GM19240 (cell line): Measurements from ENCODE around the gene REXO4.

ENCODE experiments used
- DNase-seq: peaks from one replicate; pipeline ENCODE4 v3.0.0; 2011; ENCODE audit warnings: low spot score; ENCODE audit not compliant: insufficient read length

The REXO4 gene, protein sequence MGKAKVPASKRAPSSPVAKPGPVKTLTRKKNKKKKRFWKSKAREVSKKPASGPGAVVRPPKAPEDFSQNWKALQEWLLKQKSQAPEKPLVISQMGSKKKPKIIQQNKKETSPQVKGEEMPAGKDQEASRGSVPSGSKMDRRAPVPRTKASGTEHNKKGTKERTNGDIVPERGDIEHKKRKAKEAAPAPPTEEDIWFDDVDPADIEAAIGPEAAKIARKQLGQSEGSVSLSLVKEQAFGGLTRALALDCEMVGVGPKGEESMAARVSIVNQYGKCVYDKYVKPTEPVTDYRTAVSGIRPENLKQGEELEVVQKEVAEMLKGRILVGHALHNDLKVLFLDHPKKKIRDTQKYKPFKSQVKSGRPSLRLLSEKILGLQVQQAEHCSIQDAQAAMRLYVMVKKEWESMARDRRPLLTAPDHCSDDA

DNA sequence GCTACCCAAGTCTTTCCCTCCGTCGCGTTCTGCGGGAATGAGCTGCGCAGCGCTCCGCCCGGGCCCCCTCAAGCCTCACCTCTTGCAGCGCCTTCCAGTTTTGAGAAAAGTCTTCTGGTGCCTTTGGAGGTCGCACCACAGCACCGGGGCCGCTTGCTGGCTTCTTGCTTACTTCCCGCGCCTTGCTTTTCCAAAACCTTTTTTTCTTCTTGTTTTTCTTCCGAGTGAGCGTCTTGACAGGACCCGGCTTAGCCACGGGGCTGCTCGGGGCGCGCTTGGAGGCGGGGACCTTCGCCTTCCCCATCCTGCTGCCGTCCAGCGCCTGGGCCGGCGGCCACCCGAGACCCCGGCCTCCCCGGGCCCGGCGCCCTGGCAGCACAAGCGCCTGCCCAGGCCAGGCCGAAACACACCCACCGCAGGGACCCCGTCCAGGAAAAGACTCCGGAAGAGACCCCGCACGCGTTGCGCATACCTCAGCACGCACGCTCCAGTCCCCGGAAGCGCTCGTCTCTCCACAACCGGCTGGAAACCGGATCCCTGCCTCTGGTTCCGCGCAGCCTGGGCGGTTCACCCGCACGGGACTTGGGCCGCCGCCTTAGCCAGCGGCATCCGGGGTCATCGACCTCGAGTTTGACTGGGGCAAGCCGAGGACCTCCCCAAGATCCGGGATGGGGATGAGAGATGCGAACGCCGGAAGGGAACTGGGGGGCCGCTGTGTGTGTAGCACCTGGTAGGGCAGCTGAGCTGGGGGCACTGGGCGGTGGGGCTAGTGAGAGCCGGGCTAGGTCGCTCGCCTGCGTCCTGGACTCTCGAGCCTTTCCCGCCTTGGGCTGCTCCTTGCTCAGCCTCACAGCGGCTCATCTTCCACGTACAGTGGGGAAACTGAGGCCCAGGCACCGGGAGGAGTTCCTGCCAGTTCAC lies at the start of gene REXO4:
REXO4 (minus strand) TSS at position 470 of the 921 bp plus-strand sequence; CDS start at position 304, 166 bp downstream.
- peak; percentile 62 for DNase-seq

DNA sequence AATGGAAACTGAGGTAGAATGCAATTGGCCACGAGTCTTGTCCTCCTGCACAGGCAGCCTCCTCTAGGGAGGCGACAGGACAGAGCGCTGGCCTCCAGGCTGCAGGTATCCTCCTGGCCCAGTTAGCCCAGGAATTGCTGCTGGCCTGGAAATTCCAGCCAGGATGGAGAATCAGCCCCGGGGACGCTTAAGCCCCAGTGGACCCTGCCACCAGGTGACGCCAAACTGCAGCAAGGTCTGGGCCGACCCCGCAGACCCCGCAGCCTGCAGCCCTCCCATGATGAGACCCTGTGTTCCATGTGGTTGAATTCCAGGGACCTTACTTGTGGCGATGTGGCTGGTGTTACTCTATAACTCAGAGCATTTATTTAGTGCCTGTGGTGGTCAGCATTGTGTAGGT lies 49.3 kb upstream of the REXO4 start:
- no peak for DNase-seq

DNA sequence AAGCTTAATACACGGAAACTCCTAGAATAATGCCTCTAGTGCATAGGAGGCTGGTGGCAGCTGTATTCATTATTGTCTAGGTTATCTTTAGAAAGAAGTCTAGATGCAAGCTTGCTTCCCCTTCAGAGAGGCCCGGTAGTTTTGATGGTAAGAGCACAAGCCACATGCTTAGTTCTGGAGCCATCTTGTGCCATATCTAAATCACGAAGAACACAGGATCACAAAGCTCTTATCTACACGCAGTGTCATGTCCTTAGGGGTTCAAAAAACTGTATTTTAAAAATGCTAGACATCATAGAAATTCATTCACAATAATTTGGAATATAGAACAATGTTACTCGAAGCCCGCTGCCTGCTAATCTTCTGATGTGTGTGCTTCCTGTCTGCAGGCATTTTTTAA lies 48.2 kb upstream of the REXO4 start:
- no peak for DNase-seq

DNA sequence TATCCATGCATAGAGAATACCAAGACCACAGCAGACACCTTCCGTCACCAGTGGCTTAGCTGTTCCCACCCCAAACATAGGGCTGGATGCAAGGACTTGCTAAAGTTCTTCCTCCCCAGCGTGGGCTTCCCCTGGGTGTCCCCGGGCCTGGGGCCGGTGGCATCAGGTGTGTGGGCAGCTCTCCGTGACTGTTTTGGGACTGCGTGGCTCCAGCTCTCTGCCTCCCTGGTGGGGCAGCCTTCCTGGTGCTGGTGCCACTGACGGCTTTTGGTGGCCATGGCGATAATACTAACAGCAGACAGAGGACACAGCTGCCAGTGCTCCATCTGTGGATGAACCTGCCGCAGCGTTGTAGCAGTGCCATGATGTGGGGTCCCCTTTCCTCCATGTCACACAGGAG lies 46.8 kb upstream of the REXO4 start:
- no peak for DNase-seq

DNA sequence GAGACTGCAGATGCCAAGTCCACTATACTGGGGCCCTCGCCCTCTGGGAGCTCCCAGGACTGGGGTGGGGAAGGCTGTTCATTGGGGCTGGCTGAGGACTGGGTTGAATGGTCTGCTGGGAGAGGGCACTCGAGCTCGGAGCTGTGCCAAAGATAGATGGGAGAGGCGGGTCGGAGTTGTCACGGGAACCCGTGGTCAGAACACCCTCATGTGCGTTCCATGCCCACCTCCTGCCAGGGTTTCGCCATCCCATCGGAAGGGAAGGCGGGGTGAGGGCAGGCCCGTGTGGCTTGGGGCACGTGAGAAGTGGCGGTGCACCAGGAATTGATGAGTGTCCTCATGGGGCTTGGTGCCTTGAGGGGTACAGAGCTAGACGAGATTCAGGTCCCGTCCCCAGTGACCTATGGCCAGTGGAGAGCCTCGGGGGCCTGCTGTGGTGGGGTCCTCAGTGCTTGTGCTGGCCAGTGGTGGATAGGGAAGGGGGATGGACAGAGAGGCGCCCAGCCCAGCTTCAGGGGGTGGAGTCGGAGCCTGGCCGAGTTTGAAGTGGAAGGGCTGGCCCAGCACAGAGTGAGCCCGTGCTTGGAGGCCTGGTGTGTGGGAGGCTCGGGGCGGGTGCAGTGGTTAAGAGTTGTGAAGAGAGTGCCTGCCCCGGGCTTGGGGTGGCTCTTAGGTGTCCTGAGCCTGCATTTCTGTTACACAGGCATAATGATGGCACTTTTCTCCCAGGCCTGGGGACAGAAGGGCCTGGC lies 46.2 kb upstream of the REXO4 start:
- DNase-seq: no peak

DNA sequence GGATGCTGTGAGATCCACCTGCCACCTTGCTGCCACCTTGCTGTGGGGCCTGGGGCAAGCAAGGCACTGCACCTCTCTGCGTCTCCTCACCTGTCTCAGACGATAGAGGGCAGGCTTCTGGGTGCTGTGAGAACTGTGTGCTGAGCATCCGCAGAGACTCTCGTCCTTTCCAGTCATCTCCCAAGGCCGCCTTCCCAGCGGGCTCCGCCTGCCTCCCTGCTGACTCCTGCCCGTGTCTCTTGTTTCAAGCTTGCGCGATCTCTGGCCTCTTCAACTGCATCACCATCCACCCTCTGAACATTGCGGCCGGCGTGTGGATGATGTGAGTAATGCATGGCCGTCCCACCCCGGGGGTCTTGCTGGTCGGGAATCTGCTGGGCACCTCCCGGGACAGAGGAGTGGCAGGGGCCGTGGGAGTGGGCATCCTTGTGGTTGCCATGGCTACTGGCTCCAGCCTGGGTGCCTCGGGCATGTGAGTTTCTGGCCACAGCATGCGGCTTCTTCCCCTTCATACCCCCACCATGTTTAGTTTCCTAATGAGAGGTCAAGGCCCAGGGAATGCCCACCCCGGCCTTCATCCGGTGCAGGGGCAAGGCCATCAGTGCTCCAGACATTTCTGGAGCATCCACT lies 45.5 kb upstream of the REXO4 start:
- DNase-seq: no peak

DNA sequence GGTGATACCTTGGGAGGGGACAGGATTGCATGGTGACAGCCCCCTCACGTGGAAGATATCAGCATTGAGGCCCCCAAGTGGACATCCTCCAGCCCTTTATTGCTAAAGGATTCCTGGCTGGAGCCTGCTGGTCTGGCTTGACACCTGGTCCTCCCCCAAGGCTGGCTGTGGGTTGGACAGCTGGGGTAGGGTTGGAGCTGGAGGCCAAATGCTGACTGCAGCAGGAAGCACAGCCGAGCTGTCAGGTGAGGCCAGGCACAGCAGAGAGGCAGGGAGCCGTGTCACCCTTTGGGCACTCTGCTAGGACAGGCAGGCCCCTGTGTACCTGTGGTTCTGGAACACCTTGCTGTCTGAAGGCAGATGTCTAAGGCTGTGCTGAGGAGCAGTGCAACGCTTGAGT lies 44.2 kb upstream of the REXO4 start:
- DNase-seq: no peak

DNA sequence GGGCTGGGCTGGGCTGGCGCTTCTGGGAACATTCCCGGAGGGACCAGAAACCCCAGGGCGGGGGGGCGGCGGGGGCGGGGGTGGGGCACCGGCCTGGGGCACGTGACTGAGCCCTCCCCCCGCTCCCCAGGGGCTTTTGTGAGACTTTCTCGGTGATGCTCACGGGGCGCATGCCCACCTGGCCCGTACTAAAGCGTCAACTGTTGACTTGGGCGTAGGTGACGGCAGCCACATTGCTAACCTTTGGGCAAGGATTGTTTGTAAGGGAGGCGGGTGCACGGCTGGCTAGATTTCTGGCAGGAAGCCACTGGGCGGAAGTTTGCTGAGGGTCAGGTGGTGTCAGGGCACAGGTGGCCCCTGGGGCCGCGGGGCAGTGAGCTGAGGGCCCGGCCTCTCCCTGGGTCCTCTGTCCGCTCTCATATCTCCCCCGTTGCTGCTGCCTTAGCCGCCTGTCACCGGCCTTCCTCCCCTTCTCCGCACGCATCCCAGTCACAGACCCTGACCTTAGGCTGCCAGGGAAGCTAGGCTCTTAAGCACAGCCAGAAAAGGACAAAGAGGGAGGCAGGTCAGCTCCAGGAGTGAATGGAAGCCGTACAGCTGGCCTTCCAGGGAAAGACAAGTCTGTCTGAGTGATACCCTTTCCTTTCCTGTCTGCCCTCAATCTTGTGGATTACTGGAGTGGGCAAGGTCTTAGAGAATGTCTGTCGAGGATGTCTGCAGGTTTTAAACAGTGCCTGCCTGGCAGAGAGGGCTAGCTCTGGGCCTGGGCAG lies 42.8 kb upstream of the REXO4 start:
- DNase-seq: peak; percentile 53

DNA sequence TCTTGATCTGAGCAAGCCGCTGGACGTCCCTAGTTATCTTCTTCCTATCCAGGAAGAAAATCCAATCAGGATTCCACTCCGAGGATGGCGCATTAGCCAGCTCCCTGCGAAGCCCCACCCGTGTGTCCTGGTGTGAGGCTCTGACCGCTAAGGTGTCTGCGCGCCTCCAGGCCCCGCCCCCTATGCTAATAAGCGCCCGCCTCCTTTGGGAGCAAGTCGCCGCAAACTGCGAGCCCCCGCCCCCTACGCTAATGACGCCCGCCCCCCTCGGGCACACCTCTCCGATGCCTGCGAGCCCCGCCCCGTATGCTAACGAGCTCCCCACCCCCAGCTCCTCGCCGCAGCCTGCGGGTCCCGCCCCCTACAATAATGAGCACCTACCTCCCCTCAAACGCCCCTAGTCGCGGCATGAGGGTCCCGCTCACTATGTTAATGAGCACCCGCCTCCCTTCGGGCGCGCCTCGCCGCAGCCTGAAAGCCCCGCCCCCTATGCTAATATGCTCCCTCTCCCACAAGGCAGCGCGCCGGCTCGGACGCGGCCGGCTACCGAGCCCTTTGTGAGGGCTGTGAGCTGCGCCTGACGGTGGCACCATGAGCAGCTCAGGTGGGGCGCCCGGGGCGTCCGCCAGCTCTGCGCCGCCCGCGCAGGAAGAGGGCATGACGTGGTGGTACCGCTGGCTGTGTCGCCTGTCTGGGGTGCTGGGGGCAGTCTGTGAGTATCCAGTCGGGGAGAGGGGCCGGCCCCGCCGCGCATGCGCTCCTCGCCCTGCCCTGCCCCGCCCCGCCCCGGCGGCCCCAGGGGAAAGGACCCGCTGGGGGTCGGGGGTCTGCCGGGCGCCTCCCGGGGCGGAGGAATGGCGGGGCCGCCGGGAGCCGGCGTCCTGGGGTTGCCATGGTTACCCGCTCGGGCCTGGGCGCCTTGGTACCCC lies 41.9 kb upstream of the REXO4 start, which contains the start of gene CACFD1:
CACFD1 (plus strand) TSS at position 503 of the 929 bp plus-strand sequence; CDS start at position 592, 89 bp downstream.
- DNase-seq: peak; percentile 100

DNA sequence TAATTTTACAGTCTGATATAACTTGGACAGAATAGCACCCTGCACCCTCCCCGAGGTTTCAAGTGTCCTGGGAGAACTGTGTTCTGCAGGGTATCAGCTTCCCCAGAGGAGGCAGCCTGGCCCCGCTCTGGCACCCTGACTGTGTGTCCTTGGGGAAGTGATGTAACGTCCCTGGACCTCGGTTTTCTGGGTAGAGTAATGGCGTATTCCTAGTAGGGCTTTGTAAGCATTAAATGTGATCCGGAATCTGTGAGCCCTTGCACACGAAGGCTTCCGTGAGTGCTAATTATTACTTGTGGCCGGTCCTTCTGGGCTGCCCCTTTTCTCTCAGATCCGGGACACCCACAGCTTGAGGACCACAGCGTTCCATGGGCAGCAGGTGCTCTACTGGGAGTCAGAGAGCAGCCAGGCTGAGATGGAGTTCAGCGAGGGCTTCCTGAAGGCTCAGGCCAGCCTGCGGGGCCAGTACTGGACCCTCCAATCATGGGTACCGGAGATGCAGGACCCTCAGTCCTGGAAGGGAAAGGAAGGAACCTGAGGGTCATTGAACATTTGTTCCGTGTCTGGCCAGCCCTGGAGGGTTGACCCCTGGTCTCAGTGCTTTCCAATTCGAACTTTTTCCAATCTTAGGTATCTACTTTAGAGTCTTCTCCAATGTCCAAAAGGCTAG lies 41.0 kb upstream of the REXO4 start:
- no peak for DNase-seq

DNA sequence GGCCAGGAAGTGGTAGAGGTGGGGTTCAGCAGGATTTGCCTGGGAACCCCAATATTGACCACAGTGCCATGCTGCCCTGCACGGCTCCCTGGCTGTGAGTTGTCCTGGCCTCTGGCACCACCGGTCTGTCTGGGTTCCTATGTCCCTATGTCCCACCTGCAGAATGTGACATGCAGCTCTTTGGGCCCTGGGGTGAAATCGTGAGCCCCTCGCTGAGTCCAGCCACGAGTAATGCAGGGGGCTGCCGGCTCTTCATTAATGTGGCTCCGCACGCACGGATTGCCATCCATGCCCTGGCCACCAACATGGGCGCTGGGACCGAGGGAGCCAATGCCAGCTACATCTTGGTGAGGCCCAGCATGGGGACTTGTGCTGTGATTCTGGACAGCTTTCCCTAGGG lies 39.9 kb upstream of the REXO4 start:
- DNase-seq: no peak

DNA sequence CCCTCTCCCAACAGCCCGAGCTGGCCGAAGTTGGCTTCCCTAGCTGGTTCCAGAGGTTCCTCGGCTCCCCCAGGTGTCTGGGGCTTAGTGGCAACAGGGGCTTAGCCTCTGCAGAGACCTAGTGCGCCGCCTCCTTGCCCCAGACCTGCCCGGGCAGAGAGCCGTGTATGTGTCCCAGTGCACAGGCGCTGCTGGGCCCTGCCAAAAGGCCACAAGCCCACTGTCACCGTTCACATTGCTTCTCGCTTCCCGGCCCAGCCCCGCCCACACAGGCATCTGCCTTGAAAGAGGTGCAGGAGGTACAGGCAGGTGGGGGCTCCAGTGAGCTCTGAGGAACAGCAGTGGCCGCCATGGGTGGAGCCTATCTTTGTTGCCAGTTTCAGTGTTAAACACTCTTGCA lies 39.4 kb upstream of the REXO4 start:
- DNase-seq: no peak

DNA sequence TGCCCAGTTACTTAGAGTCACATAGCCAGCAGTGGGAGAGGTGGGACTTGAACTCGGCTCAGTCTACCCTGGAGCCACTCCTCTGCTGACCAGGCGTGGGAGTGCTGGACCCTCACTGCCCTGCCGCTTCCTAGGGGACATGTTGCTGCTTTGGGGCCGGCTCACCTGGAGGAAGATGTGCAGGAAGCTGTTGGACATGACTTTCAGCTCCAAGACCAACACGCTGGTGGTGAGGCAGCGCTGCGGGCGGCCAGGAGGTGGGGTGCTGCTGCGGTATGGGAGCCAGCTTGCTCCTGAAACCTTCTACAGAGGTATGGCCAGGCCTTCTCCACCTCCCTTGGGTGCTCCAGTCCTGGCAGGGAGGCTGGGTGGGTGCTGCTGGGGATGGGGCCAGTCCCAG lies 38.6 kb upstream of the REXO4 start:
- DNase-seq: no peak

DNA sequence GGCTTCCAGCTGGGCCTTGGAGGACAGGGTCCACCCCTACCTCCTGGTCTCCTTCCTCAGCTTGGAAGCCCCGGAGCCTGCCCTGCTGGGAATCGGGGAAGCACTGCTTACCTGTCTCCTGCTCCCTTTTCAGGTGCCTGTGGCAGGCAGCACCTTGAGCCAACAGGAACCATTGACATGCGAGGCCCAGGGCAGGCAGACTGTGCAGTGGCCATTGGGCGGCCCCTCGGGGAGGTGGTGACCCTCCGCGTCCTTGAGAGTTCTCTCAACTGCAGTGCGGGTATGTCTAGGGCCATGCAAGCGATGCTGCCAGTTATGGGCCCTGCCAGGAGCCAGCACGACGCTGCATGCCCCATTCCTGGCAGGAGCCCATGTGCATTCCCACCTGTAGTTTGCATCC lies 38.1 kb upstream of the REXO4 start:
- no peak for DNase-seq

DNA sequence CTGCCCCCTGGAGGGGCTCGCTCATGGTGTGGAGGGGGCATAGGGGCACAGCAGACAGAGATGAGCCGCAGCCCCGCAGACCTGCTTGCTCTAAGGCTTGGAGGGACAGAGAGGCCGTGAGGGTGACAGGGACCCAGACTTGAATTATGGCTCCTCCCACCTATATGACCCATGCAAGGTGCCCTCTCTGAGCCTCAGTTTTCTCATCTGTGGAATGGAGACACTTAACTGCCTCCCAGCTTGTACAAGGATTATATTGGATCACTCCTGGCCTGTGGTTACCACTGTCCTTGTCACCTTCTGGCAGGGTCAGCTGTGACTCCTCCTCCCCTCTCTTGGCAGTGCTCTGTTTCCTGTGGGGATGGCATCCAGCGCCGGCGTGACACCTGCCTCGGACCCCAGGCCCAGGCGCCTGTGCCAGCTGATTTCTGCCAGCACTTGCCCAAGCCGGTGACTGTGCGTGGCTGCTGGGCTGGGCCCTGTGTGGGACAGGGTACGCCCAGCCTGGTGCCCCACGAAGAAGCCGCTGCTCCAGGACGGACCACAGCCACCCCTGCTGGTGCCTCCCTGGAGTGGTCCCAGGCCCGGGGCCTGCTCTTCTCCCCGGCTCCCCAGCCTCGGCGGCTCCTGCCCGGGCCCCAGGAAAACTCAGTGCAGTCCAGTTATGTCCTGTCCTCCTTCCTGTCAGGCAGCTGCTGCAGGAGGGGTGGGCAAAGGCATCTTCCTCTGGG lies 37.3 kb upstream of the REXO4 start:
- no peak for DNase-seq

DNA sequence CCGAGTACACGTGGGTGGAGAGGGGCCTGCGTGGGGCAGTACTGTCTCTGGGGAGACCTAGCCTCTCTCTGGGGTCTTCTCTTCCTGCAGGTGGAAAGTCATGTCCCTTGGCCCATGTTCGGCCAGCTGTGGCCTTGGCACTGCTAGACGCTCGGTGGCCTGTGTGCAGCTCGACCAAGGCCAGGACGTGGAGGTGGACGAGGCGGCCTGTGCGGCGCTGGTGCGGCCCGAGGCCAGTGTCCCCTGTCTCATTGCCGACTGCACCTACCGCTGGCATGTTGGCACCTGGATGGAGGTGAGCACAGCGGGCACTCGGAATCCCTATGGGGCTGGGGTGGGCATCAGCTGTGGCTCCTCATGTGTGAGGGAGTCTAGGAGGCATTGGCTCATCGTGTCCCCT lies 36.5 kb upstream of the REXO4 start:
- no peak for DNase-seq

DNA sequence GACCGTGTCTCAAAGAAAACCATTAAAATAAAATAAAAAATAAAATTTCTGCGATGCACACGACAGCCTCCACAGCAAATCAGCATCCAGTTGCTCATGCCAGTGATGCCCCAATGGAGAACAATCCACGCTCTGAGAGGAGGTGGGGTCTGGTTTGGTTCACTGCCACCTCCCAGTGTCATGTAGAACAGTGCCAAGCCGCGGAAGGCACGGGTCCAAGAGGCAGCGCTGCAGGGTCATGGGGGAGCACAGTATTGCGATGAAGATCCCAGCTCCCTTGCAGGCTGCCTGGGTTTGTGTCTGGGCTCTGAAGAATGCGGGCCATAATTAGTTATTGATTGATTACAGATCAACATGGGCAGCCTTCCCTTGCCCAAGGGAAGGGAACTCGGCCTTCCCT lies 35.8 kb upstream of the REXO4 start:
- no peak for DNase-seq

DNA sequence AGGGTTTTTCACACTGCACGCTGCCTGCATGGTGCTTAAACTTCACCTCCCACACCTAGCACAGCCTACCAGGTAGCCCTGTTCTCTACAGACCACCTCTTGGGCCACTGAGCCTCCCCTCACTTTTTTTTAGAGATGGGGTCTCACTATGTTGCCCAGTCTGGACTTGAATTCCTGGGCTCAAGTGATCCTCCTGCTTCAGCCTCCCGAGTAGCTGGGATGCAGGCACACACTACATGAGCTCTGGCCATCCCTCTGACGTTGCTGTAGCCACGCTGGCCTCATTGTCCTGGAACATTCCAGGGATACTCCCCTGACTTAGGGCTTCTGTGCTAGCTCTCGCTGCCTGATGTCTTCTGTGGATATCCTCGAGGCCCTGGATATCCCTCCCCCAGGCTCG lies 34.8 kb upstream of the REXO4 start:
- DNase-seq: no peak
